Adrenal gland (tissue), 5 donors: ENCODE measurements around the gene ST7.

Experiments used
- CTCF ChIP-seq, 6 experiments: fragments of 450-650 bp in 4 of 6; fragments of 200-600 bp in 2 of 6; sonication (generic) in 1 of 6; IDR thresholded peaks; 1 replicate in 5 of 6; 2 replicates in 1 of 6; pipeline versions ENCODE4 v1.5.1 to v1.8.0; 2016 to 2021; ENCODE audit warnings: antibody characterized with exemption in 6 of 6, mild to moderate bottlenecking in 2 of 6, moderate library complexity in 1 of 6
- POLR2A ChIP-seq, 2 donors: fragments of 450-650 bp; IDR thresholded peaks; one replicate each; pipeline ENCODE4 v1.6.1; 2017; ENCODE audit warnings: antibody characterized with exemption in 2 of 2, mild to moderate bottlenecking in 2 of 2, moderate library complexity in 1 of 2
- donor health status: DM: no; HTN: no; CAD: no.

- no peak for TF ChIP-seq CTCF (IDR thresholded peaks at IDR 0.05)
- no peak for TF ChIP-seq POLR2A (IDR thresholded peaks at IDR 0.05)
These were observed 252.6 kb downstream of the ST7 start for GRCh38 chr7:117205873-117206272.
